ENCODE data around the gene HTR2A. TPM values are rescaled to one million over a fixed set of nuclear protein-coding genes. Genes with fewer than 3 reads are reported as not detected.

HTR2A gene
- total RNA-seq, 2 experiments from 2014 or later = not detected

GRCh38 chr13:46866150-46866549 is 30.7 kb downstream of the HTR2A start:
- Mint-ChIP-seq H3K4me1 (ENCODE audit: low read depth) (no peaks in the 10 kb centered on the region), H3K36me3 (ENCODE audit: low read depth) (no peaks in the 10 kb centered on the region), H3K4me3 (no peak overlapping the region), H3K27me3 (peaks cover 7% of the 10 kb centered on the region), H3K27ac (no peak overlapping the region), H3K9me3 (no peaks in the 10 kb centered on the region)
- POLR2A ChIA-PET = no interaction called here
- ATAC-seq (no peak), DNase-seq (peak; percentile 9)
- TF ChIP-seq CTCF (IDR thresholded peaks at IDR 0.05) = no peak
- intact Hi-C loops (cut with micrococcal nuclease) = no loop called here
- CTCF ChIA-PET = no interaction called here

- H3K27ac Mint-ChIP-seq = no peak overlapping the region
- no peaks in the 10 kb centered on the region for H3K4me1 Mint-ChIP-seq (ENCODE audit: low read depth)
- ChIA-PET CTCF (interaction anchor here (1.3 kb wide), 1 partner anchor 30 kb away, joined by 5 read pairs; no protein-coding TSS in a partner anchor), POLR2A (no interaction called here)
- no peaks in the 10 kb centered on the region for H3K9me3 Mint-ChIP-seq
- peaks cover 10% of the 10 kb centered on the region for H3K27me3 Mint-ChIP-seq
- no peaks in the 10 kb centered on the region for H3K36me3 Mint-ChIP-seq (ENCODE audit: low read depth)
- no peak for DNase-seq
- no peak for ATAC-seq
- H3K4me3 Mint-ChIP-seq = no peak overlapping the region
- intact Hi-C loops (cut with micrococcal nuclease) = no loop called here
- no peak for TF ChIP-seq CTCF (IDR thresholded peaks at IDR 0.05)
Observed at GRCh38 chr13:46864941-46865340, 31.9 kb downstream of the HTR2A start.

GRCh38 chr13:46861959-46862358 is 34.9 kb downstream of the HTR2A start:
- Mint-ChIP-seq H3K27me3 (peaks cover 7% of the 10 kb centered on the region), H3K4me1 (ENCODE audit: low read depth) (no peaks in the 10 kb centered on the region), H3K9me3 (no peaks in the 10 kb centered on the region), H3K36me3 (ENCODE audit: low read depth) (no peaks in the 10 kb centered on the region), H3K4me3 (no peak overlapping the region), H3K27ac (no peak overlapping the region)
- ATAC-seq (no peak), DNase-seq (no peak)
- POLR2A ChIA-PET = no interaction called here
- CTCF ChIA-PET = no interaction called here
- no peak for TF ChIP-seq CTCF (IDR thresholded peaks at IDR 0.05)
- intact Hi-C loops (cut with micrococcal nuclease) = no loop called here

- H3K4me3 Mint-ChIP-seq = no peak overlapping the region
- no peak for ATAC-seq
- CTCF ChIA-PET = interaction anchor here (1.1 kb wide), 1 partner anchor 13 kb away, joined by 3 read pairs; no protein-coding TSS in a partner anchor
- H3K9me3 Mint-ChIP-seq = no peaks in the 10 kb centered on the region
- intact Hi-C loops (cut with micrococcal nuclease) = no loop called here
- no peak for TF ChIP-seq CTCF (IDR thresholded peaks at IDR 0.05)
- H3K27me3 Mint-ChIP-seq = peaks cover 4% of the 10 kb centered on the region
- H3K27ac Mint-ChIP-seq = no peak overlapping the region
- H3K36me3 Mint-ChIP-seq (ENCODE audit: low read depth) = no peaks in the 10 kb centered on the region
- POLR2A ChIA-PET = interaction anchor here (1.1 kb wide), 1 partner anchor 25 kb away, joined by 3 read pairs; no protein-coding TSS in a partner anchor
- DNase-seq = no peak
- H3K4me1 Mint-ChIP-seq (ENCODE audit: low read depth) = no peaks in the 10 kb centered on the region
Observed at GRCh38 chr13:46860722-46861121, 36.1 kb downstream of the HTR2A start.

GRCh38 chr13:46858776-46859175 is 38.1 kb downstream of the HTR2A start:
- Mint-ChIP-seq H3K27me3 (peaks cover 4% of the 10 kb centered on the region), H3K9me3 (no peaks in the 10 kb centered on the region), H3K27ac (no peak overlapping the region), H3K36me3 (ENCODE audit: low read depth) (no peaks in the 10 kb centered on the region), H3K4me3 (no peak overlapping the region), H3K4me1 (ENCODE audit: low read depth) (no peaks in the 10 kb centered on the region)
- intact Hi-C loops (cut with micrococcal nuclease) = no loop called here
- CTCF ChIA-PET = interaction anchor here (1.0 kb wide), 1 partner anchor 27 kb away, joined by 3 read pairs; no protein-coding TSS in a partner anchor
- POLR2A ChIA-PET = no interaction called here
- no peak for TF ChIP-seq CTCF (IDR thresholded peaks at IDR 0.05)
- ATAC-seq = no peak
- DNase-seq = no peak
